ENCODE measurements around the gene MICAL1. TPM values are rescaled to one million over a fixed set of nuclear protein-coding genes. Genes with fewer than 3 reads are reported as not detected.

MICAL1 gene
- total and polyA plus RNA-seq, 10 of the 15 experiments (the other 5 are each of a cell fraction or from before 2014, with no cell fraction given) = 0.32 to 71.6 (median 45.3) TPM

GRCh38 chr6:109420751-109421150, 34.8 kb downstream of the MICAL1 start:
- in situ Hi-C loops (cut with MboI) = no loop called here
- Histone ChIP-seq H3K9me3 (replicated peaks; ENCODE audit: control insufficient read depth, insufficient read depth, low read length) (no peaks in the 10 kb centered on the region), H3K9ac (ENCODE audit: control insufficient read depth, insufficient read depth, low read length) (no peak overlapping the region), H3K79me2 (ENCODE audit: control insufficient read depth, insufficient read depth, low read length) (no peaks in the 10 kb centered on the region), H3K4me2 (ENCODE audit: control insufficient read depth, insufficient read depth) (no peak overlapping the region), H3K27ac (ENCODE audit: control insufficient read depth, insufficient read depth) (no peak overlapping the region), H3K36me3 (ENCODE audit: control insufficient read depth in 2 of 2, insufficient read depth in 2 of 2, low read length in 1 of 2) (no peaks in the 10 kb centered on the region), H3K27me3 (replicated peaks in 1 of 2; ENCODE audit: control insufficient read depth in 2 of 2, insufficient read depth in 2 of 2, low read length in 1 of 2) (no peaks in the 10 kb centered on the region), H3K4me3 (no peak overlapping the region), H4K20me1 (ENCODE audit: control insufficient read depth, insufficient read depth) (no peaks in the 10 kb centered on the region), H2AFZ (ENCODE audit: control insufficient read depth, low read depth, low read length) (no peak overlapping the region), H3K4me1 (ENCODE audit: control insufficient read depth, insufficient read depth, low read length) (no peaks in the 10 kb centered on the region)
- no TSS peak for BruUV-seq (replicated peaks)
- ChIA-PET CTCF (no interaction called here), RAD21 (ENCODE audit: unreplicated experiment) (no interaction called here), POLR2A (no interaction called here), SMC1A (ENCODE audit: uncharacterized antibody, unreplicated experiment) (no interaction called here)
- DNase-seq (ENCODE audit: low read depth, low spot score) (no peak), FAIRE-seq (no peak), ATAC-seq (no peak)
- 0% methylated on average over 1 of the region's 1 CpG for WGBS (ENCODE audit: insufficient coverage, insufficient replicate concordance, low lambda C conversion rate, missing lambda C conversion rate)
- intact Hi-C loops (cut with micrococcal nuclease; ENCODE audit: unreplicated experiment) = no loop called here
- no peak for TF ChIP-seq HSF1 (IDR thresholded peaks at IDR 0.05; ENCODE audit: low read depth, low read length)
- TF ChIP-seq MTA2 (IDR thresholded peaks at IDR 0.05; ENCODE audit: low read depth) = no peak
- TF ChIP-seq POLR2AphosphoS5 (IDR thresholded peaks at IDR 0.05; ENCODE audit: low read length) = no peak
- TF ChIP-seq TAF1 (IDR thresholded peaks at IDR 0.05; ENCODE audit: borderline replicate concordance, low read depth, low read length) = no peak

- Histone ChIP-seq H3K9me3 (replicated peaks; ENCODE audit: control insufficient read depth, insufficient read depth, low read length) (no peaks in the 10 kb centered on the region), H3K4me3 (no peak overlapping the region), H3K4me1 (ENCODE audit: control insufficient read depth, insufficient read depth, low read length) (no peaks in the 10 kb centered on the region), H2AFZ (ENCODE audit: control insufficient read depth, low read depth, low read length) (no peak overlapping the region), H3K79me2 (ENCODE audit: control insufficient read depth, insufficient read depth, low read length) (no peaks in the 10 kb centered on the region), H3K36me3 (ENCODE audit: control insufficient read depth in 2 of 2, insufficient read depth in 2 of 2, low read length in 1 of 2) (no peaks in the 10 kb centered on the region), H3K27ac (ENCODE audit: control insufficient read depth, insufficient read depth) (no peak overlapping the region), H3K27me3 (replicated peaks in 1 of 2; ENCODE audit: control insufficient read depth in 2 of 2, insufficient read depth in 2 of 2, low read length in 1 of 2) (no peaks in the 10 kb centered on the region), H3K9ac (ENCODE audit: control insufficient read depth, insufficient read depth, low read length) (no peak overlapping the region), H3K4me2 (ENCODE audit: control insufficient read depth, insufficient read depth) (no peak overlapping the region), H4K20me1 (ENCODE audit: control insufficient read depth, insufficient read depth) (no peaks in the 10 kb centered on the region)
- ATAC-seq (no peak), DNase-seq (ENCODE audit: low read depth, low spot score) (no peak), FAIRE-seq (no peak)
- in situ Hi-C loops (cut with MboI) = no loop called here
- CTCF ChIA-PET = interaction anchor here (0.7 to 1.0 kb wide), 4 partner anchors 10 to 176 kb away, joined by 3 read pairs; no protein-coding TSS in a partner anchor
- POLR2A ChIA-PET = no interaction called here
- TF ChIP-seq ZNF207 (IDR thresholded peaks at IDR 0.05; ENCODE audit: borderline replicate concordance) = no peak
- no peak for TF ChIP-seq EZH2 (IDR thresholded peaks at IDR 0.05; ENCODE audit: borderline replicate concordance, control insufficient read depth, low read depth, low read length)
- SMC1A ChIA-PET (ENCODE audit: uncharacterized antibody, unreplicated experiment) = no interaction called here
- intact Hi-C loops (cut with micrococcal nuclease; ENCODE audit: unreplicated experiment) = no loop called here
- BruUV-seq (replicated peaks) = no TSS peak
- RAD21 ChIA-PET (ENCODE audit: unreplicated experiment) = no interaction called here
- WGBS (ENCODE audit: insufficient coverage, insufficient replicate concordance, low lambda C conversion rate, missing lambda C conversion rate) = 59% methylated on average over 4 of the region's 4 CpGs
Observed at GRCh38 chr6:109417646-109418045, 37.9 kb downstream of the MICAL1 start.

All from GM12878 (cell line).